ENCODE results near the gene APOBEC3A.
"Not testable (repeated sequence)": the region's sequence is repeated elsewhere in the genome, so short reads cannot be mapped to it uniquely, and the experiment has no call there.

Gene APOBEC3A

DNA sequence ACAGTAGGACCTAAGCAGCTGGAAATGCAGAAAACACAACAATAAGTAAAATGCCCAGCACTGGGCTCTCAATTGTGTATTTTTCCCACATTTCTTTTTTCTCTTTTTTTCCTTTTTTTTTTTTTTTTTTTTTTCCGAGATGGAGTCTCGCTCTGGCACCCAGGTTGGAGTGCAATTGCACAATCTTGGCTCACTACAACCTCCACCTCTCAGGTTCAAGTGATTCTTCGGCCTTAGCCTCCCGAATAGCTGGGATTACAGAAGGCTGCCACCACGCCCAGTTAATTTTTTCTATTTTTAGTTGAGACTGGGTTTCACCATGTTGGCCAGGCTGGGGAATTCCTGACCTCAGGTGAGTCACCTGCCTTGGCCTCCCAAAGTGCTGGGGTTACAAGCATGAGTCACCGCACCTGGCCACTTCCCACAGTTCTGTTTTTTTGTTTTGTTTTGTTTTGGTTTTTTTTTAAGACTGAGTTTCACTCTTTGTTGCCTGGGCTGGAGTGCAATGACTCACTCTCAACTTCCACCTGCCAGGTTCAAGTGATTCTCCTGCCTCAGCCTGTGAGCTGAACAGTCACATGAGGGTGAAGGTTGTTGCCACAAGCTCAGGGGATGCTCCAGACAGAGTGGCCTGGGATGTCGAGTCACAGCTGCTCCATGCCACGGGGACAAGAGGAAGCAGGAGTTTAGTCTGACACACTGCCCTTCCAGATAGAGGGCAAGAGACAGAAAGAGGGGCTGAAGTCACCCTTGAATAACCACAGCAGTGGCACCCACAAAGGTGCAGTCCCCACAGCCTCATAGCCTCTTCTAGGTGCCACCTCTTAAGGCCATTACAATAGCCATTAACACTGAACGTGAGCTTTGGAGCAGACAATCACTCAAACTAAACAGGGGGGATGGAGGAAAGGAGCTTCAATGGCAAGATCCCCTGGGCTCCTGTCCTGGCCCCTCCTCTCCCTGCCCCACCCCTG is 27.7 kb downstream of the APOBEC3A start:
- not testable (repeated sequence) for H3K79me1 ChIP-seq (ENCODE audit: low read length); H2BK12ac ChIP-seq (ENCODE audit: low read length); H3K18ac ChIP-seq (ENCODE audit: low read length); H3K23ac ChIP-seq (ENCODE audit: low read length); H4K91ac ChIP-seq (ENCODE audit: low read depth, low read length); H3K79me2 ChIP-seq (ENCODE audit: control insufficient read depth, insufficient read depth, low read length, poor library complexity); H3K4ac ChIP-seq (ENCODE audit: low read depth, low read length); H2BK120ac ChIP-seq (ENCODE audit: insufficient read depth, low read length, poor library complexity); H3K27me3 ChIP-seq (ENCODE audit: insufficient read depth, low read length); H3K14ac ChIP-seq (ENCODE audit: low read length); H4K8ac ChIP-seq (ENCODE audit: low read depth, low read length); H3K9ac ChIP-seq (ENCODE audit: low read length); H2AFZ ChIP-seq (ENCODE audit: insufficient read depth, low read length, poor library complexity); H3K9me3 ChIP-seq (ENCODE audit: insufficient read depth, low read depth, low read length); H3K4me3 ChIP-seq (ENCODE audit: low read depth, low read length); H2AK5ac ChIP-seq (ENCODE audit: low read length); H2BK5ac ChIP-seq (ENCODE audit: low read depth, low read length, poor library complexity); H3K36me3 ChIP-seq (ENCODE audit: control insufficient read depth in 1 of 2, insufficient read depth in 2 of 2, low read length in 2 of 2); H4K12ac ChIP-seq (ENCODE audit: low read depth, low read length)
- H3K4me2 ChIP-seq (ENCODE audit: low read length) = peak overlapping the region; percentile 30
- H3K4me1 ChIP-seq (ENCODE audit: control insufficient read depth in 1 of 2, insufficient read depth in 2 of 2, low read length in 2 of 2) = peaks cover 4 to 12% of the 10 kb centered on the region in 2 experiments
- WGBS (ENCODE audit: extremely low coverage, insufficient coverage, insufficient read length) = no CpG with 5 or more reads among the region's 9 CpGs
- peak; percentile 97 to 98 for DNase-seq
- peak overlapping the region; percentile 59 for H3K27ac ChIP-seq (ENCODE audit: low read depth, low read length)

GRCh38 chr22:38986629-38987028 is 29.2 kb downstream of the APOBEC3A start:
- Histone ChIP-seq H3K79me2 (ENCODE audit: control insufficient read depth, insufficient read depth, low read length, poor library complexity) (no peaks in the 10 kb centered on the region), H3K4me1 (ENCODE audit: control insufficient read depth in 1 of 2, insufficient read depth in 2 of 2, low read length in 2 of 2) (peaks cover 4 to 11% of the 10 kb centered on the region in 2 experiments), H3K36me3 (ENCODE audit: control insufficient read depth in 1 of 2, insufficient read depth in 2 of 2, low read length in 2 of 2) (no peaks in the 10 kb centered on the region), H4K91ac (ENCODE audit: low read depth, low read length) (no peak overlapping the region), H4K12ac (ENCODE audit: low read depth, low read length) (no peak overlapping the region), H2BK120ac (ENCODE audit: insufficient read depth, low read length, poor library complexity) (no peak overlapping the region), H2BK5ac (ENCODE audit: low read depth, low read length, poor library complexity) (no peak overlapping the region), H3K27ac (ENCODE audit: low read depth, low read length) (no peak overlapping the region), H3K27me3 (ENCODE audit: insufficient read depth, low read length) (no peaks in the 10 kb centered on the region), H2BK12ac (ENCODE audit: low read length) (no peak overlapping the region), H3K23ac (ENCODE audit: low read length) (no peak overlapping the region), H4K8ac (ENCODE audit: low read depth, low read length) (no peak overlapping the region), H3K9ac (ENCODE audit: low read length) (no peak overlapping the region), H3K9me3 (ENCODE audit: insufficient read depth, low read depth, low read length) (peaks cover 8% of the 10 kb centered on the region), H3K79me1 (ENCODE audit: low read length) (peaks cover 4% of the 10 kb centered on the region), H3K4me2 (ENCODE audit: low read length) (no peak overlapping the region), H3K18ac (ENCODE audit: low read length) (no peak overlapping the region), H3K4ac (ENCODE audit: low read depth, low read length) (no peak overlapping the region), H2AK5ac (ENCODE audit: low read length) (peak overlapping the region; percentile 7), H3K4me3 (ENCODE audit: low read depth, low read length) (no peak overlapping the region), H2AFZ (ENCODE audit: insufficient read depth, low read length, poor library complexity) (no peak overlapping the region), H3K14ac (ENCODE audit: low read length) (no peak overlapping the region)
- WGBS (ENCODE audit: extremely low coverage, insufficient coverage, insufficient read length) = no CpG with 5 or more reads among the region's 3 CpGs
- no peak for DNase-seq

GRCh38 chr22:38987171-38987895 is 29.9 kb downstream of the APOBEC3A start:
- H3K79me2 ChIP-seq (ENCODE audit: control insufficient read depth, insufficient read depth, low read length, poor library complexity) = no peaks in the 10 kb centered on the region
- no CpG with 5 or more reads among the region's 8 CpGs for WGBS (ENCODE audit: extremely low coverage, insufficient coverage, insufficient read length)
- no peak overlapping the region for H4K91ac ChIP-seq (ENCODE audit: low read depth, low read length)
- H3K9me3 ChIP-seq (ENCODE audit: insufficient read depth, low read depth, low read length) = peaks cover 7% of the 10 kb centered on the region
- H3K36me3 ChIP-seq (ENCODE audit: control insufficient read depth in 1 of 2, insufficient read depth in 2 of 2, low read length in 2 of 2) = no peaks in the 10 kb centered on the region
- no peak overlapping the region for H2AK5ac ChIP-seq (ENCODE audit: low read length)
- no peak overlapping the region for H3K14ac ChIP-seq (ENCODE audit: low read length)
- no peak overlapping the region for H2AFZ ChIP-seq (ENCODE audit: insufficient read depth, low read length, poor library complexity)
- no peak overlapping the region for H4K12ac ChIP-seq (ENCODE audit: low read depth, low read length)
- H3K27ac ChIP-seq (ENCODE audit: low read depth, low read length) = no peak overlapping the region
- no peak overlapping the region for H3K4me2 ChIP-seq (ENCODE audit: low read length)
- peaks cover 3% of the 10 kb centered on the region for H3K79me1 ChIP-seq (ENCODE audit: low read length)
- H3K4me3 ChIP-seq (ENCODE audit: low read depth, low read length) = no peak overlapping the region
- H2BK120ac ChIP-seq (ENCODE audit: insufficient read depth, low read length, poor library complexity) = no peak overlapping the region
- H3K18ac ChIP-seq (ENCODE audit: low read length) = no peak overlapping the region
- peaks cover 2 to 7% of the 10 kb centered on the region in 2 experiments for H3K4me1 ChIP-seq (ENCODE audit: control insufficient read depth in 1 of 2, insufficient read depth in 2 of 2, low read length in 2 of 2)
- no peak for DNase-seq
- H3K4ac ChIP-seq (ENCODE audit: low read depth, low read length) = no peak overlapping the region
- no peak overlapping the region for H3K9ac ChIP-seq (ENCODE audit: low read length)
- no peak overlapping the region for H3K23ac ChIP-seq (ENCODE audit: low read length)
- H2BK12ac ChIP-seq (ENCODE audit: low read length) = no peak overlapping the region
- no peak overlapping the region for H4K8ac ChIP-seq (ENCODE audit: low read depth, low read length)
- no peak overlapping the region for H2BK5ac ChIP-seq (ENCODE audit: low read depth, low read length, poor library complexity)
- H3K27me3 ChIP-seq (ENCODE audit: insufficient read depth, low read length) = no peaks in the 10 kb centered on the region

DNA sequence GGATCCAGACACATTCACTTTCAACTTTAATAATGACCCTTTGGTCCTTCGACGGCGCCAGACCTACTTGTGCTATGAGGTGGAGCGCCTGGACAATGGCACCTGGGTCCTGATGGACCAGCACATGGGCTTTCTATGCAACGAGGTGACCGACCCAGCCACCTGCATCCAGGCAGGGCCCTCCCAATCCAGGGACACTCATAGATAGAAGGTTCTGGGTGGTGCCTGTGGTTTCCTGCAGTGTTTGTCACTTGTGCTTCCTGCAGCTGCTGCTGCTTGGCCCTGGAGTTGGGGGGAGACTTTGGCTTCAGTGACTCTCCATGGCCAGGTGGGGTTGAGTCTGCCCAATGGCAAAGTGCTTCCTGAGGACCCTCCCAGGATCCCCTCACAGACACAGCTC is 32.1 kb downstream of the APOBEC3A start:
- Histone ChIP-seq H3K79me2 (ENCODE audit: control insufficient read depth, insufficient read depth, low read length, poor library complexity) (no peaks in the 10 kb centered on the region), H3K79me1 (ENCODE audit: low read length) (no peaks in the 10 kb centered on the region), H2BK120ac (ENCODE audit: insufficient read depth, low read length, poor library complexity) (no peak overlapping the region), H3K4me1 (ENCODE audit: control insufficient read depth in 1 of 2, insufficient read depth in 2 of 2, low read length in 2 of 2) (peaks cover 0 to 4% of the 10 kb centered on the region in 2 experiments), H4K12ac (ENCODE audit: low read depth, low read length) (no peak overlapping the region), H3K4ac (ENCODE audit: low read depth, low read length) (no peak overlapping the region), H3K9me3 (ENCODE audit: insufficient read depth, low read depth, low read length) (no peaks in the 10 kb centered on the region), H2BK12ac (ENCODE audit: low read length) (no peak overlapping the region), H3K14ac (ENCODE audit: low read length) (no peak overlapping the region), H3K4me2 (ENCODE audit: low read length) (no peak overlapping the region), H3K9ac (ENCODE audit: low read length) (no peak overlapping the region), H2AK5ac (ENCODE audit: low read length) (no peak overlapping the region), H3K23ac (ENCODE audit: low read length) (no peak overlapping the region), H3K36me3 (ENCODE audit: control insufficient read depth in 1 of 2, insufficient read depth in 2 of 2, low read length in 2 of 2) (no peaks in the 10 kb centered on the region), H3K4me3 (ENCODE audit: low read depth, low read length) (no peak overlapping the region), H2AFZ (ENCODE audit: insufficient read depth, low read length, poor library complexity) (no peak overlapping the region), H4K8ac (ENCODE audit: low read depth, low read length) (no peak overlapping the region), H4K91ac (ENCODE audit: low read depth, low read length) (no peak overlapping the region), H3K27me3 (ENCODE audit: insufficient read depth, low read length) (no peaks in the 10 kb centered on the region), H3K18ac (ENCODE audit: low read length) (no peak overlapping the region), H2BK5ac (ENCODE audit: low read depth, low read length, poor library complexity) (no peak overlapping the region), H3K27ac (ENCODE audit: low read depth, low read length) (no peak overlapping the region)
- DNase-seq = no peak
- WGBS (ENCODE audit: extremely low coverage, insufficient coverage, insufficient read length) = no CpG with 5 or more reads among the region's 6 CpGs

Measured in trophoblast cell (in vitro differentiated cells and primary cell).